SK-N-DZ (cell line): ENCODE measurements around the gene MEIS1.

ENCODE experiments used
- DNase-seq: peaks from one replicate; pipeline ENCODE4 v3.0.0-alpha.2; 2015; ENCODE audit warnings: low spot score

Gene MEIS1

GRCh38 chr2:66431846-66432587 lies 2.9 kb upstream of the MEIS1 start:
- DNase-seq: peak; percentile 52

- DNase-seq: peak; percentile 98
Observed at GRCh38 chr2:66432801-66433694, 1.9 kb upstream of the MEIS1 start.

DNA sequence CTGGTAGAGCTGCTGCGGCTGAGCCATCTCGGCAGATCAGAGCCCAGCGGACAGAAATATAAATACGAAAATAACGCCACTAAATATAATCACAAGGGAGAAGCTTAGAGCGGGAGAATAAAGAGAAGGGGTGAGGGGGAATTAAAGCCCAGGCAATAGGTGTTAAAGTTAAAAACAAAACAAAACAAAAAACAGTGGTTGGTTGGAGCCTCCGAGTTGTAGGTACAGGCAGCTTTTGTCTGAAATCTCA lies 1.3 kb upstream of the MEIS1 start:
- no peak for DNase-seq

DNA sequence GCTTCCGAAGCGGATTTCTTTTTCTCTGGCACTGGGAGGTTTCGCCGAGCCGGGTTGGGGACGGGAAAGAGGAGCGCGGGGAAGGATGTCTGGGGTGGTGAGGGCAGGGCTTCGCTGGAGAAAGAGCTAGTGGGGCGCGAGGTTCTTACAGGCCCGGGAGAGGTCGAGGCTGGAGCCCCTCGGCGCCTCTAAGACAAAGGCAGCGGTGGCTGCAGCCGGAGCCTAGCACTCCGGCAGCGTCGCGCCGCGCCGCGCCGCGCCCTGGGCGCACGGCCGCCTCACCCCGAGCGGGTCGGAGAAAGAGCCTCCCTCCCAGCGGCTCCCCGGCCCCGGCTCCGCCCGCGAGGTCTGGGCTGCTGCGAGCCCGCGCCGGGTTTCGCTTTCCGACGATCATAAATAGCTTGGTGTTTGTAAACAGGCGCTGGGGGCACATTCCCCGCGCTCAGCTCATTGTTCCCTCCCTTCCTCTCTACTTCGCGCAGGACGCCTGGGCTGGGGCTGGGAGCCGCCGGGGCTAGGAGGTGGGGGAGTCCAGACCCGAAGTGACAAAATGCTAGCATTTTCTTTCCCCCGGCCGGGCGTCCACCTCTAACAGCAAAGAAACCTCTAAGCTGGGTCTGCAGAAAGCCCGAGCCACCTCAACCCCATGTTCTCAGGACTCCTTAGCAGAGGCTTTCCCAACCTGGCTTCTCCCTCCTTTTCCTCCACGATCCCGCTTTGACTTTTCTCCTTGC lies 813 bp upstream of the MEIS1 start:
- peak; percentile 59 for DNase-seq

- no peak for DNase-seq
Observed at GRCh38 chr2:66435549-66435875, 587 bp downstream of the MEIS1 start.

DNA sequence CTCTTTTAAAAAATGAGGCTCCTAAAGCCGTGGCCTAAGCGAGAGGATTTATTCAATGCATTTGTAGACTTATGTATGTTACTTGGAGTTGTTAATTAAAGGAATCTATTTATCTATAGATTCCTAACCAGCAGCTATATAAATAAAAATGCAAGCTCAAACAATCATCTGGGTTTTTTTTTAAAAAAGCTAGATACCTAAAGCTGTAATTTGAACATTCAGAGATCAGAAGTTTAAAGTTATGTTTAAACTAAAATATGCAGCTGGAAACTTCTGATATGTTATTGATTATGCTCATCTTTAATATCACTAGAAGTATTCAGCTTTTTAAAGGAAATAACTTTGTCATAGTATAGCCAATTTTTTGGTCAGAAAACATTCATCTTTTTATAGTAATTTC lies 1.0 kb downstream of the MEIS1 start:
- DNase-seq: no peak

GRCh38 chr2:66436581-66437001 lies 1.7 kb downstream of the MEIS1 start:
- no peak for DNase-seq

DNA sequence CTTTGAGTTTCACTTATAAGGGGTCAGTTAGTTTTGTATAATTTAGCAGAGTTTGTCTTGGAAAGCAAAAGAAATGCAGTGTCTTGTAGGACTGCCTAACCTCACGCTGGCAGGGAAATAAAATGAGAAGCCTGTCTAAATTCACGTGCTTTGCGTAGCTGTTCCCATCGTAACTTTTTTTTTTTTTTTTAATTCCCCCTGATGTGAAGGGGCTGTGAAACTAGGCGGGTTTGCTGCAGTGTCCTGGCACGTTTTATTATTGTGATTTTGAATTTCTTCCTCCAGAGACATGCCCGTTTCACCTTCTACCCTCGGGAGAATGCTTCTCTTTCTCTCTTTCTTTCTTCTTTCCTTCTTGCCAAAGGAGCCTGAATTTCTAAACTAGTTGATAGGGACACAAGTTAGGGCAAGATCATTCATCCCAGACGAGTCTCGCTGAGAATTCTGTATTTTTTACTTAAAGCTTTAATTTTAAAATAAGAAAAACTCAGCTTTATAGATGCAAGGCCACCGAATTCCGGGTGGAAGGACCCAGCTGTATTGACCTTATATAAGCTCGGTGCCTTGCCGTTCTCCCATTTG lies 2.3 kb downstream of the MEIS1 start:
- DNase-seq: no peak

- peak; percentile 43 for DNase-seq
Observed at GRCh38 chr2:66437691-66438497, 3.0 kb downstream of the MEIS1 start.

DNA sequence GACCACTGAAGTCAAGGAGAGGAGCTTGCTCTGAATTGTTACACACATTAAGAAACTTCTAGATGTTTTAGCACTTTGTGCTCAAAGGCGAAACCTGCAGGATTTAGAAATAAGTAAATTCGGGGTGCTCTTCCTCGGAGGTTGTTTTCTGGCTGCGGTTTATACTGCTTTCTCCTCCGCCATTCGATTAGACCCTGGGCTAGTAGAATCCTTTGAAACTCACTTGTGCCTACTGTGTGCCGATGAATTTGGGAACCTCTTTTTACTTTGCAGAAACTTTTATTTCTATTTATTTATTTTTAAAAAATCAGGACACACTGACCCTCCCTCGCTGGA lies 3.5 kb downstream of the MEIS1 start:
- DNase-seq: no peak

- DNase-seq: no peak
Observed at GRCh38 chr2:66438891-66439811, 4.2 kb downstream of the MEIS1 start.

GRCh38 chr2:66439812-66440542 lies 5.1 kb downstream of the MEIS1 start:
- no peak for DNase-seq

DNA sequence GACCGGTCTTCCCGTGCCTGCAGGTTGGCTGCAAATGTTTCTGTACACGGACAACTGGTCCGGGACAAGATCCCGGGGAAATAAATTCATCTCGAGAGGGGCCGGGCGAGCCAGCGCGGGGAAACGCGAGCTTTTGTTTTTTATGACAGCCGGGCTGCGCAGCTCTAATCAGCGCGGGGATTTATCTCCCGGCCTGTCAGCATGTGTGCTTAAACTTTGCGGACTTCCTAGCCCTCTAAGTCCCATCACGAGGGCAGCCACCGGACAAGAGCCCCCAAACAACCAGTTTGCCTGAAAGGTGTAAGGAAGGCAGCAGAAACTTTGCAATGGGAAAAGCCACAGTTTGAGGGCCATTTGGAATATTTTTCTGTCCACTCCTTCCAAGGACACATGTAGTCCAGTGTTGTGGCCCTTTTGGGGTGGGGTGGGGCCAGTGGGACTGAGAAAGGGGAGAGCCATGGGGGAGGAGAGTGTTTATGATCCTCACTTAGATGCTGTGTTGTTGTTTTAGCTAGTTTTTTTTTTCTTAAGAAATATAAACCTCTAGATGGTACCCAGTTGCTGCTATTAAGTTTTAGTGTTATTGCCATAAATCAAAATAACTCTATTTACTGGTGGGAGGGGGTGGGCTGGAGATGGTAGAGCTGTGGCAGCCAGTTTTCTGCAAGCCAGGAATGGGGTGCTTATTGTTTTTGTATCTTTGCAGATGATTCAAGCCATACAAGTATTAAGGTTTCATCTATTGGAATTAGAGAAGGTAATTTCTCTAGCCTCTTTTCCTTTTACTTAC lies 6.0 kb downstream of the MEIS1 start:
- no peak for DNase-seq

GRCh38 chr2:66441581-66442320 lies 6.8 kb downstream of the MEIS1 start:
- DNase-seq: no peak

- DNase-seq: no peak
Observed at GRCh38 chr2:66442516-66443185, 7.7 kb downstream of the MEIS1 start.

- DNase-seq: no peak
Observed at GRCh38 chr2:66443186-66443978, 8.5 kb downstream of the MEIS1 start.
